Small intestine (tissue), 7 donors: ENCODE results near the gene SLC6A8. TPM values are rescaled to one million over a fixed set of nuclear protein-coding genes. Genes with fewer than 3 reads are reported as not detected.
A peak's percentile ranks its signal among the peaks of the same experiment; 100 is the strongest.
"Not testable (repeated sequence)": the region's sequence is repeated elsewhere in the genome, so short reads cannot be mapped to it uniquely, and the experiment has no call there.

Experiments
- DNase-seq, 2 donors: peaks; one replicate each; pipeline versions ENCODE4 v3.0.0 to v3.0.0-alpha.2; 2013
- FAIRE-seq: peaks from 2 replicates; lab custom pipeline; 2012; peaks lifted over from hg19 to GRCh38; lab: Jason Lieb, UNC
- H3K27ac ChIP-seq, 3 donors: one replicate each; pipeline ENCODE4 v1.5.1; 2013; ENCODE audit warnings: low read length in 2 of 3, mild to moderate bottlenecking in 2 of 3, control low read depth in 1 of 3, inconsistent platforms in 1 of 3, low read depth in 1 of 3, moderate library complexity in 1 of 3
- H3K27me3 ChIP-seq, 3 donors: one replicate each; pipeline ENCODE4 v1.6.1; 2013; ENCODE audit warnings: low read length in 3 of 3, inconsistent platforms in 1 of 3; ENCODE audit not compliant: control insufficient read depth in 3 of 3, insufficient read depth in 3 of 3
- H3K36me3 ChIP-seq, 3 donors: one replicate each; pipeline ENCODE4 v1.6.1; 2013; ENCODE audit warnings: low read length in 3 of 3, inconsistent platforms in 1 of 3, low read depth in 1 of 3, mild to moderate bottlenecking in 1 of 3, moderate library complexity in 1 of 3; ENCODE audit not compliant: control insufficient read depth in 3 of 3, insufficient read depth in 2 of 3
- H3K4me1 ChIP-seq, 3 donors: one replicate each; pipeline ENCODE4 v1.6.1; 2013; ENCODE audit warnings: low read length in 2 of 3, inconsistent platforms in 1 of 3, low read depth in 1 of 3, mild to moderate bottlenecking in 1 of 3, moderate library complexity in 1 of 3; ENCODE audit not compliant: control insufficient read depth in 3 of 3, insufficient read depth in 2 of 3
- H3K4me3 ChIP-seq, 3 donors: one replicate each; pipeline ENCODE4 v1.5.1; 2013; ENCODE audit warnings: low read length in 3 of 3, control low read depth in 1 of 3, inconsistent platforms in 1 of 3, low read depth in 1 of 3, mild to moderate bottlenecking in 1 of 3, moderate library complexity in 1 of 3
- H3K9me3 ChIP-seq, 2 donors: one replicate each; pipeline ENCODE4 v1.6.1; 2013; ENCODE audit warnings: low read depth in 1 of 2, low read length in 1 of 2; ENCODE audit not compliant: control insufficient read depth in 2 of 2, insufficient read depth in 1 of 2
- WGBS, 3 donors: extraction: QIAGEN DNeasy Blood & Tissue Kit; methylation state at CpG; one replicate each; pipeline ENCODE4 v1.1.7; 2013; 5-methylcytosine and 5-hydroxymethylcytosine counted together
- polyA plus RNA-seq, 4 donors: library from polyadenylated mRNA; stranded (reverse) in 3 of 4; unstranded in 1 of 4; fragments of 200-250 nt in 3 of 4; fragments of 120-200 nt in 1 of 4; gene quantifications; one replicate each; pipeline versions ENCODE4 v1.2.1 to v1.2.3, GENCODE V29; 2013
- donor health status: healthy with polysubstance abuse.
- donor health status: control.
- donor health status: control.
- donor health status: Bipolar disorder and iron deficiency.
- donor health status: healthy.

Gene SLC6A8
- polyA plus RNA-seq, 4 donors = 34.0 to 140 (median 59.2) TPM

DNA sequence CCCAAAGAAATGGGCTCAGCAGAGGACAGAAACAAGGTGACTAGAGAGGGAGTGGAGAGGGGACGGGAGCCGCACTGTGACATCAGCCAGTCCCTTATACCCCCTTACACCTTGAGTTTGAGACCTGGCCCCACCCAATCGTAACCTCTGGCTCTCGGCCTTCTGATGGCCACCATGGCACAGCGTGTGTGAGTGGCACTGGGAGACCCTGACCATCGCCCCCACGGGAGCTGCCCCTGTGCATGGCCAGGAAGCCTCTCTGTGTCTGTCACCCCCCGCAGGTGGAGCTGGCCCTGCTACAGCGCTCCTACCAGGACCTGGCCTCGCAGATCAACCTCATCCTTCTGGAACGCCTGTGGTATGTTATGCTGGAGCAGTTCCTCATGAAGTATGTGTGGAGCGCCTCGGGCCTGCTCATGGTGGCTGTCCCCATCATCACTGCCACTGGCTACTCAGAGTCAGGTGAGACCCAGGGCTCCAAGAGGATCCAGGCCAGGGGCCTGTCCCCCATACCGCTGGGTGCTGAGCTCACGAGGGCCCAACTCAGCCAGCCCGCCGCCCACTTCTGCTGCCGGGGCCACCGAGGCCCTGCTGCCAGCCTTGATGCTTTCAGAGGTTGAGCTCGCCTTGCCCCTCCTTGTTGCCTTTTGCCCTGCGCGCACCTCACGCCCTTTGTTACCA lies 41.4 kb downstream of the SLC6A8 start:
- H3K27ac ChIP-seq = no peak overlapping the region
- no peak for FAIRE-seq
- H3K4me3 ChIP-seq = no peak overlapping the region
- H3K27me3 ChIP-seq = no peaks in the 10 kb centered on the region
- WGBS, 3 donors = 84 to 93% (median 92%) methylated on average over 13 to 23 of the region's 23 CpGs
- H3K4me1 ChIP-seq = peaks cover 0 to 32% (median 4%) of the 10 kb centered on the region in 3 donors
- peaks cover 0 to 31% (median 0%) of the 10 kb centered on the region in 3 donors for H3K36me3 ChIP-seq
- no peak for DNase-seq
- peaks cover 0 to 6% of the 10 kb centered on the region in 2 donors for H3K9me3 ChIP-seq

DNA sequence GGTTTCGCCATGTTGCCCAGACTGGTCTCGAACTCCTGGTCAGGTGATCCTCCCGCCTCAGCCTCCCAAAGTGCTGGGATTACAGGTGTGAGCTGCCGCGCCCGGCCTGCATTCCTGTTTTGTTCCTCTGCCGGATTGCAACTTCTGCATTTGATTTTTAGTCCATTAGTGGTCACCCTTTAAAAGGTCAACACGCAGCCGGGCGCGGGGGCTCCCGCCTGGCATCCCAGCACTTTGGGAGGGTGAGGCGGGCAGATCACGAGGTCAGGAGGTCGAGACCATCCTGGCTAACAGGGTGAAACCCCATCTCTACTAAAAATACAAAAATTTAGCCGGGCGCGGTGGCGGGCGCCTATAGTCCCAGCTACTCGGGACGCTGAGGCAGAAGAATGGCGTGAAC lies 42.4 kb downstream of the SLC6A8 start:
- not testable (repeated sequence) for H3K27ac ChIP-seq, FAIRE-seq, DNase-seq, H3K9me3 ChIP-seq, H3K4me3 ChIP-seq, H3K27me3 ChIP-seq
- WGBS, 3 donors = 92 to 93% (median 93%) methylated on average over 23 of the region's 23 CpGs
- Histone ChIP-seq H3K36me3 (peaks cover 0 to 31% (median 0%) of the 10 kb centered on the region in 3 donors), H3K4me1 (peaks cover 0 to 29% (median 4%) of the 10 kb centered on the region in 3 donors)

DNA sequence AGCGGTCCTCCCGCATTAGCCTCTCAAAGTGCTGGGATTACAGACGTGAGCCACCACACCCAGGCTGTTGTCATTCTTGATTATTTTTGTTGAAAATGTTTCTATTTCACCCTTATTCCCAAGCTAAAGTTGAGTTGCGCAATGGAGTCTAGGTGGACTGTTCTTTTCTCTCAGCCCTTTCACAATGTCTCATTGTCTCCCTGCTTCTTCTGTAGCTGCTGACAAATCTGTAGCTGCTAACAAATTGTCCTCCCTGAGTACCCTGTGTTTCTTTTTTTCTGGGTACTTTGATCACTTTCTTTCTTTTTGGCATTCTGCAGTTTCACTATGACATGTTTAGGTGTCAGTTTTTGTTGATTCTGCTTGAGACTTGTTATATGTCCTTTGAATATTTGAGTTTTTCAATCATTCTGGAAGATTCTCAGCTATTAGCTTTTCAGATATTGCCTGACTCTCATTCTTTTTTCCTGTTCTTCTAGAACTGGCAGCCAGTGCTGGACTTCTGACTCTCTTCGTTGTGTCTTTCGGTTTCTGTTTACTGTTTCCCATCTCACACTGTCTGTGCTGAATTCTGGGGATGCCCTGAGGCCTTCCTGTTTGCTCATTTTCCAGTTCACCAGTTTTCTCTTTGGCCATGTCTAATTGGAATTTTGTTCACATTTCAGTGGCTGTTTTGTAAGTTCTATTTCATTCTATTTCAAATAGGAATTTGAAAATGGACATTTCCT lies 43.6 kb downstream of the SLC6A8 start:
- 60 to 67% (median 64%) methylated on average over 6 of the region's 6 CpGs for WGBS, 3 donors
- DNase-seq (peak in 1 of 2 donors; percentile 44), FAIRE-seq (no peak)

DNA sequence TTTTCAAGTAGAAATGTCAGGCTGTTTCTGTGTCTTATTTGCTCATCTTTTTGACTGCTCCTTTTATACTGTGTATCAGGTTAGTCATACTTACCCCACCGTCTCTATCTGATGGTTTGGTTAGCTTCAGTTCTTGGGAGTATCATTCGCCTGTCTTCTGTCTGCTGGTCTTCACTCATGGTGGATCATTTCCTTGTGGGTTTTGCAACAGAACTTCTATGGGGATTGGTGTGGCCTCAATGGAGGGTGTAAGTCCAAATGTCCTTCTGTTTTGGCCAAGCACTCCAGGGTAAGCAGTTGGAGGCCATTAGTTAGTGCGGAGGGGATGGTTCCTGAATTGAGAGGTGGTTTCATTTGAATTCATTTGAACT lies 44.1 kb downstream of the SLC6A8 start:
- H3K27ac ChIP-seq = peak overlapping the region in 1 of 3 donors; percentile 44
- FAIRE-seq (no peak), DNase-seq (no peak)
- WGBS, 3 donors = 61 to 89% (median 88%) methylated on average over 3 of the region's 3 CpGs
- H3K9me3 ChIP-seq = peaks cover 0 to 6% of the 10 kb centered on the region in 2 donors
- H3K36me3 ChIP-seq = peaks cover 0 to 40% (median 0%) of the 10 kb centered on the region in 3 donors
- H3K4me3 ChIP-seq = no peak overlapping the region
- H3K4me1 ChIP-seq = peaks cover 0 to 12% (median 0%) of the 10 kb centered on the region in 3 donors
- no peaks in the 10 kb centered on the region for H3K27me3 ChIP-seq

More for the DNA sequence above, 43.6 kb downstream of the SLC6A8 start:
- Histone ChIP-seq H3K9me3 (peaks cover 0 to 6% of the 10 kb centered on the region in 2 donors), H3K4me1 (peaks cover 0 to 17% (median under 1%) of the 10 kb centered on the region in 3 donors), H3K4me3 (no peak overlapping the region), H3K27me3 (no peaks in the 10 kb centered on the region), H3K36me3 (peaks cover 0 to 34% (median 0%) of the 10 kb centered on the region in 3 donors), H3K27ac (peak overlapping the region in 1 of 3 donors; percentile 12)

DNA sequence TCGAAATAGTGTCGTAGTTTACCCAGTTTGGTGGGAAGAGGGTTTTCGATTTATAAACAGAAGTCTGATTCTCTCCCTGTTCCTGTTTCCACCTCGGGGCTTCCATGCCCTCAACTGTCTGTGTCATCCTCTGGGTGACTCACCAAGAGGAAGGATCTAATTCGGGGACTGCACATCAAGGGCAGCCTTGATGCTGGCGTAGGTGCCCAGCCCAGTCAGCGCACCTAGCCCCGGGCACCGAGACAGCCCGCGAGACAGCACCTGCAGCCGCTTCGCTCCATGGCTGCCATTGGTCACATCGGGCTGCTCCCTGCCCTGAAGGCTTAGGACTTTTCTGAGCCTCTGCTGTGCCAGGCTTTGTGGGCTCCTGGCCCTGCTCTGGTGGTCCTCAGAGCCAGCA lies 44.7 kb downstream of the SLC6A8 start:
- 91 to 97% (median 94%) methylated on average over 14 of the region's 14 CpGs for WGBS, 3 donors
- Histone ChIP-seq H3K9me3 (peaks cover 0 to 6% of the 10 kb centered on the region in 2 donors), H3K4me1 (peaks cover 0 to 6% (median 0%) of the 10 kb centered on the region in 3 donors), H3K36me3 (peaks cover 0 to 45% (median 0%) of the 10 kb centered on the region in 3 donors), H3K27me3 (no peaks in the 10 kb centered on the region), H3K4me3 (no peak overlapping the region), H3K27ac (peak overlapping the region in 1 of 3 donors; percentile 44)
- no peak for DNase-seq
- no peak for FAIRE-seq

DNA sequence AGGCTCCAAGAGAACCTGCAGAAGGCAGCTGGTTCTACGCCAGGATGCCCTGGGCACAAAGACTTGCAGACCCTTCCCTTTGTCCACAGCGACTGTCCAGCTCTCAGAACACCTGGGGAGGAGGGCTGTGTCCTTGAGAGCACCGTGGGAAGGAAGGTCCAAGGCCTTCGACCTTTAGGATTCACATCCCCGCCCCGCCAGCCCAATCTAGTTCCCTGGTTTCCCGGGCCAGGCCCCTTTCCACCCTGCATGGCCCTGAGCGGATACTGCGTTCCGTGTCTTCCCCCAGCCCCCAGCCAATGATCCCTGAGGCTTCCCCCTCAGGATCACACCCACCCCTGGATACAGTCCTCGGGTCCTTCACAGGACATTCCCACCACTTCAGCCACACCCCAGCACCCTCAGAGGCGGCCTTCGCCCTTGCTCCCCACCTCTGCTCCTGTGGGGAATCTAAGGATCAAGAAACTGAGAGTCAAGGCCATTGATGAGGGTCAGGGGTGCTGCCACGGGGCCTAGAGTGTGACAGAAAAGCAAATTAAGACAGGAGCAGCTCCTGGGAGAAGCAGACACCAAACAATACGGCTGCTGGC lies 46.0 kb downstream of the SLC6A8 start:
- H3K27ac ChIP-seq = no peak overlapping the region
- no peaks in the 10 kb centered on the region for H3K4me1 ChIP-seq
- H3K36me3 ChIP-seq = peaks cover 0 to 51% (median 0%) of the 10 kb centered on the region in 3 donors
- no peak overlapping the region for H3K4me3 ChIP-seq
- H3K27me3 ChIP-seq = no peaks in the 10 kb centered on the region
- 73 to 85% (median 76%) methylated on average over 7 to 15 of the region's 15 CpGs for WGBS, 3 donors
- FAIRE-seq (no peak), DNase-seq (no peak)
- peaks cover 0 to 6% of the 10 kb centered on the region in 2 donors for H3K9me3 ChIP-seq

DNA sequence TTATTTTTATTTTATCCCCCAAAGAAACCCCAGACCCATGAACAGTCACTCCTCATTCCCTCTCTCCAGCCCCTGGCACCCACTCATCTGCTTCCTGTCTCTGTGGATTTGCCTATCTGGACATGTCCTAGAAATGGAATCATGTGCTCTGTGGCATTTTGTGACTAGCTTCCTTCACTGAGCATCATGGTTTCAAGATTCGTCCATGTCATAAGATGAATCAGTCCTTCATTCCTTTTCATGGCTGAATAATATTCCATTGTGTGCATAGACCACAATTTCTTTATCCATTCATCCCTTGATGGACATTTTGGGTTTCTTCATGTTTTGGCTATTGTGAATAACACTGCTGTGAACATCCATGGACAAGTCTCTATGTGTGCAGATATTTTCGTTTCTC lies 47.1 kb downstream of the SLC6A8 start:
- Histone ChIP-seq H3K36me3 (peaks cover 0 to 48% (median 0%) of the 10 kb centered on the region in 3 donors), H3K4me1 (peaks cover 0 to 1% (median under 1%) of the 10 kb centered on the region in 3 donors), H3K9me3 (peaks cover 0 to 6% of the 10 kb centered on the region in 2 donors), H3K27me3 (no peaks in the 10 kb centered on the region), H3K27ac (no peak overlapping the region), H3K4me3 (no peak overlapping the region)
- 87 to 89% (median 87%) methylated on average over 2 of the region's 2 CpGs for WGBS, 3 donors
- DNase-seq (no peak), FAIRE-seq (no peak)

DNA sequence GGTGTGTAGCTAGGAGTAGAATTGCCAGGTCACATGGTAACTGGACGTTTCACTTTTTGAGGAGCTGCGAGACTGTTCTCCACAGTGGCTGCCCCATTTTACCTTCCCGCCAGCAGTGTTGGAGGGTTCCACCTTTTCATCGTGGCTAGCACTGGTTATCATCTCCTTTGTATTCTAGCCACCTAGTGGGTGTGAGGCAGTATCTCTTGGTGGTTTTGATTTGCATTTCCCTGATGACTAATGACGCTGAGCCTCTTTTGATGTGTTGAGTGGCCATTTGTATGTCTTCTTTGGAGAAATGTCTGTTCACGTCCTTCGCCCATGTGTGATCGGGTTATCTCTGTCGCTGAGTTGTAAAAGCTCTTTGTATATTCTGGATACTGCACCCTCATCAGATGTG lies 47.5 kb downstream of the SLC6A8 start:
- Histone ChIP-seq H3K9me3 (peaks cover 0 to 6% of the 10 kb centered on the region in 2 donors), H3K4me3 (no peak overlapping the region), H3K4me1 (peaks cover 0 to 5% (median 3%) of the 10 kb centered on the region in 3 donors), H3K27me3 (no peaks in the 10 kb centered on the region), H3K27ac (no peak overlapping the region), H3K36me3 (peaks cover 0 to 49% (median 0%) of the 10 kb centered on the region in 3 donors)
- DNase-seq (peak in 1 of 2 donors; percentile 21), FAIRE-seq (no peak)
- 59 to 66% (median 61%) methylated on average over 9 of the region's 9 CpGs for WGBS, 3 donors
